Adrenal gland (tissue), 12 donors: ENCODE results near the gene ABAT. TPM values are rescaled to one million over a fixed set of nuclear protein-coding genes. Genes with fewer than 3 reads are reported as not detected.
A peak's percentile ranks its signal among the peaks of the same experiment; 100 is the strongest.

Experiments used
- DNase-seq, 7 donors: peaks; one replicate each; pipeline ENCODE4 v3.0.0-alpha.2; 2019 to 2020
- H3K27ac ChIP-seq, 5 donors: fragments of 200-600 bp; sonication (generic) in 4 of 5; 1 replicate in 3 of 5; 2 replicates in 2 of 5; pipeline versions ENCODE4 v1.5.1 to v1.8.0; 2016 to 2020; ENCODE audit warnings: mild to moderate bottlenecking in 1 of 5
- H3K27me3 ChIP-seq: fragments of 200-600 bp; 2 replicates; pipeline ENCODE4 v1.8.0; 2021
- H3K36me3 ChIP-seq, 2 donors: fragments of 200-600 bp; replicated peaks in 1 of 2; 1 replicate in 1 of 2; 2 replicates in 1 of 2; pipeline versions ENCODE4 v1.5.1 to v1.8.0; 2018 to 2022
- H3K4me1 ChIP-seq, 2 donors: fragments of 200-600 bp; replicated peaks in 1 of 2; 1 replicate in 1 of 2; 2 replicates in 1 of 2; pipeline versions ENCODE4 v1.5.1 to v1.8.0; 2018 to 2021
- H3K4me3 ChIP-seq, 4 donors: fragments of 200-600 bp; sonication (generic) in 3 of 4; one replicate each; pipeline ENCODE4 v1.5.1; 2016 to 2018
- H3K9me3 ChIP-seq, 3 donors: fragments of 200-600 bp; sonication (generic) in 1 of 3; replicated peaks in 1 of 3; 1 replicate in 2 of 3; 2 replicates in 1 of 3; pipeline versions ENCODE4 v1.5.1 to v1.8.0; 2016 to 2021
- CTCF ChIP-seq, 6 experiments: fragments of 450-650 bp in 4 of 6; fragments of 200-600 bp in 2 of 6; sonication (generic) in 1 of 6; IDR thresholded peaks; 1 replicate in 5 of 6; 2 replicates in 1 of 6; pipeline versions ENCODE4 v1.5.1 to v1.8.0; 2016 to 2021; ENCODE audit warnings: antibody characterized with exemption in 6 of 6, mild to moderate bottlenecking in 2 of 6, moderate library complexity in 1 of 6
- POLR2A ChIP-seq, 2 donors: fragments of 450-650 bp; IDR thresholded peaks; one replicate each; pipeline ENCODE4 v1.6.1; 2017; ENCODE audit warnings: antibody characterized with exemption in 2 of 2, mild to moderate bottlenecking in 2 of 2, moderate library complexity in 1 of 2
- WGBS, 4 donors: extraction: QIAGEN DNeasy Blood & Tissue Kit in 2 of 4; methylation state at CpG; one replicate each; pipeline versions ENCODE4 v1.1.5 to v1.1.7; 2013 to 2017; 5-methylcytosine and 5-hydroxymethylcytosine counted together
- intact Hi-C, 2 donors: fragments of 100-400 bp; cut with DNase I; formaldehyde crosslinking; loops; one replicate each; pipeline versions ENCODE4 v1.14.1 to v1.15.0; 2022 to 2023
- polyA plus RNA-seq, 3 donors: library from polyadenylated mRNA; stranded (reverse); fragments of 200-250 nt in 2 of 3; fragments of 350-450 nt in 1 of 3; fragmentation: Illumina TruSeq in 1 of 3; extraction: RNeasy Lipid Tissue Mini Kit (QIAGEN cat#74804) in 1 of 3; gene quantifications; one replicate each; pipeline ENCODE4 v1.2.3, GENCODE V29; 2013 to 2014
- total RNA-seq, 9 donors: library from RNA; depleted of rRNA in 4 of 9; stranded (reverse); fragments of >200 nt in 4 of 9; fragments of 120-200 nt in 1 of 9; fragmentation: NEBNext Ultra II Directional in 1 of 9; extraction: Animal tissue kit (Norgen Biotek cat#: 25700) in 1 of 9; gene quantifications; one replicate each; pipeline versions ENCODE4 v1.1.0 to v1.2.4, GENCODE V29; 2013 to 2023
- donor health status: healthy with polysubstance abuse.
- donor health status: Bipolar disorder and iron deficiency.
- donor health status: DM: yes; HTN: yes; CAD: no.
- donor health status: DM: no; HTN: no; CAD: no.
- donor health status: DM: no; HTN: no; CAD: no.
- donor health status: DM: yes; HTN: yes; CAD: no.

Gene ABAT
- total and polyA plus RNA-seq, 12 donors: 12.1 to 89.2 (median 28.5) TPM

GRCh38 chr16:8806272-8806983 is 132.0 kb downstream of the ABAT start:
- Histone ChIP-seq H3K36me3 (peaks cover 0 to 94% of the 10 kb centered on the region in 2 donors), H3K27ac (no peak overlapping the region), H3K4me3 (no peak overlapping the region), H3K27me3 (no peaks in the 10 kb centered on the region), H3K4me1 (no peaks in the 10 kb centered on the region), H3K9me3 (no peaks in the 10 kb centered on the region)
- DNase-seq: no peak
- intact Hi-C loops: no loop called here
- WGBS, 4 donors: 92 to 94% (median 92%) methylated on average over 13 of the region's 13 CpGs
- TF ChIP-seq POLR2A (IDR thresholded peaks at IDR 0.05) (no peak), CTCF (IDR thresholded peaks at IDR 0.05) (no peak)

DNA sequence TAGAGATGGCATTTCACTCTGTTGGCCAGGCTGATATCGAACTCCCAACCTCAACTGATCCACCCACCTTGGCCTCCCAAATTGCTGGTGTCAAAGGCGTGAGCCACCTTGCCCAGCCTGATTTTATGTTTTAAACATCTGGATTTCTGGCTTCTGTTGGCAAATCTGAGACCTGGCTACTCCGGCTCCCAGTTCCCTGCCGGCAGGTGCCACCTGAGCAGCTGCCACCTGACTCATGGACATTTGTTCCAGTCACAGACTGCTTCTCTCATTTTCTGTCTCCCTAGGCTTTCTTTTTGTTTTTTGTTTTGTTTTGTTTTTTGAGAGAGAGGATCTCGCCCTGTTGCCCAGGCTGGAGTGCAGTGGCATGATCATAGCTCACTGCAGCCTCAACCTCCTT is 132.8 kb downstream of the ABAT start:
- peaks cover 0 to 94% of the 10 kb centered on the region in 2 donors for H3K36me3 ChIP-seq

DNA sequence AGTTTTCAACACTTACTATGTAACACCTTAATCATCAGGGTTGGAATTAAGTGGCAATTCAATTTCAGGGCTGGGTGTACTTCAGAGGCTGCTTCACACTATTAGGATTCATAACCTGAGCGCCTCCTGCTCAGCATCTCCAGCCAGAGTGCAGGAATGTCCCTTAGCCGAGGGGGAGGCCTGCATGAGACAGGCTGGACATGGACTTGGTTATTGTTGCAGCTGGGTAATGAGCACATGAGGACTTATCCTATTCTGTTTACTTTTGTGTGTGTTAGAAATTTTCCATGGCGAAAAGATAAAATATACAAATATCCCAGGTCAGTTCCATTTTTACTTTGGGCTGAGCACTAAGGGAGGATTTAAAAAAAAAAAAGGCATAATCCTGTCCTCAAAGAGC is 133.6 kb downstream of the ABAT start:
- intact Hi-C loops: no loop called here
- no peak overlapping the region for H3K27ac ChIP-seq
- no peaks in the 10 kb centered on the region for H3K27me3 ChIP-seq
- H3K4me3 ChIP-seq: no peak overlapping the region
- no peaks in the 10 kb centered on the region for H3K9me3 ChIP-seq
- peaks cover 0 to 94% of the 10 kb centered on the region in 2 donors for H3K36me3 ChIP-seq
- TF ChIP-seq CTCF (IDR thresholded peaks at IDR 0.05) (no peak), POLR2A (IDR thresholded peaks at IDR 0.05) (no peak)
- no peaks in the 10 kb centered on the region for H3K4me1 ChIP-seq
- DNase-seq: no peak
- WGBS, 4 donors: 90 to 100% (median 97%) methylated on average over 3 of the region's 3 CpGs

More for the DNA sequence above, 132.8 kb downstream of the ABAT start:
- intact Hi-C loops: no loop called here
- TF ChIP-seq POLR2A (IDR thresholded peaks at IDR 0.05): no peak
- no peak for TF ChIP-seq CTCF (IDR thresholded peaks at IDR 0.05)
- no peak overlapping the region for H3K27ac ChIP-seq
- H3K9me3 ChIP-seq: no peaks in the 10 kb centered on the region
- H3K4me3 ChIP-seq: no peak overlapping the region
- DNase-seq: no peak
- no peaks in the 10 kb centered on the region for H3K27me3 ChIP-seq
- 95 to 98% (median 97%) methylated on average over 5 of the region's 5 CpGs for WGBS, 4 donors
- H3K4me1 ChIP-seq: no peaks in the 10 kb centered on the region

- no peaks in the 10 kb centered on the region for H3K27me3 ChIP-seq
- intact Hi-C loops: no loop called here
- no peaks in the 10 kb centered on the region for H3K9me3 ChIP-seq
- H3K27ac ChIP-seq: no peak overlapping the region
- no peak overlapping the region for H3K4me3 ChIP-seq
- no peaks in the 10 kb centered on the region for H3K4me1 ChIP-seq
- peaks cover 0 to 94% of the 10 kb centered on the region in 2 donors for H3K36me3 ChIP-seq
- peak in 1 of 7 donors; percentile 54 for DNase-seq
- TF ChIP-seq CTCF (IDR thresholded peaks at IDR 0.05): no peak
- no peak for TF ChIP-seq POLR2A (IDR thresholded peaks at IDR 0.05)
- WGBS, 4 donors: 76 to 85% (median 81%) methylated on average over 11 of the region's 11 CpGs
These were observed 134.4 kb downstream of the ABAT start for GRCh38 chr16:8808613-8809353.
